AG04450 (cell line): ENCODE results near the gene GFM1. TPM values are rescaled to one million over a fixed set of nuclear protein-coding genes. Genes with fewer than 3 reads are reported as not detected.

Source experiments
- CTCF ChIA-PET: fragments of 300-600, 350-600 bp; formaldehyde crosslinking; extraction: SDS; loops from one replicate; lab custom pipeline; 2022; ENCODE audit warnings: antibody characterized with exemption, inconsistent platforms; lab: Charles Lee
- POLR2A ChIA-PET: fragments of 350-600 bp; formaldehyde crosslinking; extraction: SDS; loops from one replicate; lab custom pipeline; 2021; ENCODE audit warnings: antibody characterized with exemption, inconsistent platforms; lab: Yijun Ruan, JAX
- DNase-seq: peaks from one replicate; pipeline ENCODE4 v3.0.0-alpha.2; 2011; ENCODE audit warnings: low read depth, low spot score
- H3K27ac ChIP-seq: one replicate; pipeline ENCODE4 v1.5.1; 2012; ENCODE audit warnings: low read depth, low read length, control low read depth
- H3K27me3 ChIP-seq: one replicate; pipeline ENCODE4 v1.6.0; 2012; ENCODE audit warnings: low read length; ENCODE audit not compliant: control insufficient read depth, insufficient read depth
- H3K4me3 ChIP-seq: 2 replicates; pipeline ENCODE4 v1.5.1; 2011; ENCODE audit warnings: mild to moderate bottlenecking, low read depth, low read length, control low read depth
- H3K9me3 ChIP-seq: 2 replicates; pipeline ENCODE4 v1.5.1; 2012; ENCODE audit warnings: low read length; ENCODE audit not compliant: control insufficient read depth, insufficient read depth
- polyA plus RNA-seq: library from polyadenylated mRNA; depleted of rRNA; stranded (reverse); fragments of >200 nt; gene quantifications from 2 replicates; pipeline ENCODE4 v1.2.3, GENCODE V29; 2011
- TF ChIP-seq, protein P1 (sequence below): IDR thresholded peaks from 2 replicates; pipeline ENCODE4 v1.5.1; 2011; ENCODE audit warnings: low read depth, low read length, control low read depth, inconsistent platforms

Gene GFM1
- polyA plus RNA-seq, 1 experiment, result 22.2 TPM

GRCh38 chr3:158713094-158713499 lies 68.8 kb downstream of the GFM1 start:
- H3K9me3 ChIP-seq, result no peaks in the 10 kb centered on the region
- TF ChIP-seq, protein P1, sequence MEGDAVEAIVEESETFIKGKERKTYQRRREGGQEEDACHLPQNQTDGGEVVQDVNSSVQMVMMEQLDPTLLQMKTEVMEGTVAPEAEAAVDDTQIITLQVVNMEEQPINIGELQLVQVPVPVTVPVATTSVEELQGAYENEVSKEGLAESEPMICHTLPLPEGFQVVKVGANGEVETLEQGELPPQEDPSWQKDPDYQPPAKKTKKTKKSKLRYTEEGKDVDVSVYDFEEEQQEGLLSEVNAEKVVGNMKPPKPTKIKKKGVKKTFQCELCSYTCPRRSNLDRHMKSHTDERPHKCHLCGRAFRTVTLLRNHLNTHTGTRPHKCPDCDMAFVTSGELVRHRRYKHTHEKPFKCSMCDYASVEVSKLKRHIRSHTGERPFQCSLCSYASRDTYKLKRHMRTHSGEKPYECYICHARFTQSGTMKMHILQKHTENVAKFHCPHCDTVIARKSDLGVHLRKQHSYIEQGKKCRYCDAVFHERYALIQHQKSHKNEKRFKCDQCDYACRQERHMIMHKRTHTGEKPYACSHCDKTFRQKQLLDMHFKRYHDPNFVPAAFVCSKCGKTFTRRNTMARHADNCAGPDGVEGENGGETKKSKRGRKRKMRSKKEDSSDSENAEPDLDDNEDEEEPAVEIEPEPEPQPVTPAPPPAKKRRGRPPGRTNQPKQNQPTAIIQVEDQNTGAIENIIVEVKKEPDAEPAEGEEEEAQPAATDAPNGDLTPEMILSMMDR, result no peak
- POLR2A ChIA-PET, result no interaction called here
- H3K27me3 ChIP-seq, result no peaks in the 10 kb centered on the region
- no peak overlapping the region for H3K27ac ChIP-seq
- DNase-seq, result no peak
- no peak overlapping the region for H3K4me3 ChIP-seq
- CTCF ChIA-PET, result interaction anchor here (1.1 to 3.8 kb wide), 3 partner anchors 15 to 77 kb away, joined by 10 to 23 read pairs (median 11); no protein-coding TSS in a partner anchor

GRCh38 chr3:158717576-158717975 lies 73.2 kb downstream of the GFM1 start:
- no peak overlapping the region for H3K27ac ChIP-seq
- CTCF ChIA-PET, result interaction anchor here (0.8 to 2.2 kb wide), 3 partner anchors 10 to 72 kb away, joined by 3 to 21 read pairs (median 4); partner anchors contain the start of gene LXN
- POLR2A ChIA-PET, result no interaction called here

DNA sequence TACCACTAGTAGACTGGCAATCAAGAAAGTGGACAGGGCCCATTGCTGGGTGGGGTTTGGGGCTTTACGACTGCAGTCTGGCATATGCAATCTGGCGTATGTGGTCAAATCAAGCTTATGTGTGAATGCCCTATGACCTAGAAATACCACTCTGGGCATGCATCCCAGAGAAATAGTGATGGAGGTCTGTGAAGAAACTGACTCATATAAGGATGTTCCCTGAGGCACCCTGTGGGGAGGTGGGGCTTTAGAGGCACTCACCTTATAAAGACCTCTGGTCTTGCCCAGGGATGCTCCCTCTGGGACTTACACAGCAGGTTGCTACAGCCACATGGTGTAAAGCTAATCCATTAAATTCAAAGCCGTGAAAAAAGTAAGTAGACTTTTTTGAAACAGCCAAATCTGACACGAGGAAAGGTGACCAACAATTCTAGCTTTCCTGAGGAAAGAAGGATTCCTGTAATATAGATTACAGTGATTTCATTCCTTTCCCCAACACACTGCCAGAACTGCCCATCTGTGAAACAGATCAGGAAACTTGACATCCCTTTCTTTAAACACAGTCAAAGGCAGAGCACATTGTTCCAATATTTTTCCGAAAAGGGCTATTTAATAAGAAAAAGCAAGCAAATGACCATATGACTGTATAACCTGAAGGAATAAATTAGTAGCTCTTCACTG lies 74.3 kb downstream of the GFM1 start:
- ChIA-PET POLR2A (no interaction called here), CTCF (interaction anchor here (0.7 to 2.2 kb wide), 3 partner anchors 8 to 60 kb away, joined by 5 to 21 read pairs (median 5); no protein-coding TSS in a partner anchor)
- H3K27me3 ChIP-seq, result no peaks in the 10 kb centered on the region
- TF ChIP-seq, protein P1, result no peak
- H3K27ac ChIP-seq, result no peak overlapping the region
- peak; percentile 58 for DNase-seq
- no peaks in the 10 kb centered on the region for H3K9me3 ChIP-seq
- H3K4me3 ChIP-seq, result no peak overlapping the region

More at GRCh38 chr3:158717576-158717975, 73.2 kb downstream of the GFM1 start:
- no peak for DNase-seq
- H3K4me3 ChIP-seq, result no peak overlapping the region
- no peaks in the 10 kb centered on the region for H3K27me3 ChIP-seq
- no peaks in the 10 kb centered on the region for H3K9me3 ChIP-seq
- TF ChIP-seq, protein P1, result no peak

DNA sequence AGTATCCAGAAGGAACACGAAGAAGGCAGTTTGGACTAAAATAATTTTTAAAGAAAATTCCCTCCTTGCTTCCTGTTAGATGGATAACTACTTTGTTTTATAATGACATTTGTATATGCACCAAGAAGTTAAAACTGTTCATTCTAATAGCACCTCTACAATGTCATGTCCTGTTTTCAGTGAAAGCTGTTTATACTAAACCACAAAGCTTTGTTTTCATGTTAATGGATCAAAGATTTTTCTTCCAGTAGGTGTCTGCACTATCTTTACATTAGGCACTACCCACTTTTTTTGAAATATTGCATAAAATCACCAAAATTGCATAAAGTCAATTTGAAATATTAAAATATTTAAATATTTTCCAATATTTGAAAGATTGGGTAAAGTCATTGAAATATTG lies 77.8 kb downstream of the GFM1 start:
- H3K27me3 ChIP-seq, result no peaks in the 10 kb centered on the region
- DNase-seq, result no peak
- H3K27ac ChIP-seq, result no peak overlapping the region
- no peak overlapping the region for H3K4me3 ChIP-seq
- ChIA-PET POLR2A (interaction anchor here (1.6 kb wide), 2 partner anchors 19 to 38 kb away, joined by 3 to 4 read pairs; no protein-coding TSS in a partner anchor), CTCF (interaction anchor here (0.6 to 0.7 kb wide), 2 partner anchors 21 to 34 kb away, joined by 3 read pairs; no protein-coding TSS in a partner anchor)
- no peaks in the 10 kb centered on the region for H3K9me3 ChIP-seq
- TF ChIP-seq, protein P1, result no peak

- TF ChIP-seq, protein P1, result no peak
- no peak for DNase-seq
- Histone ChIP-seq H3K27ac (no peak overlapping the region), H3K4me3 (no peak overlapping the region), H3K9me3 (no peaks in the 10 kb centered on the region), H3K27me3 (no peaks in the 10 kb centered on the region)
- CTCF ChIA-PET, result interaction anchor here (0.8 to 1.0 kb wide), 3 partner anchors 52 to 65 kb away, joined by 3 to 4 read pairs (median 3); partner anchors contain the start of gene LXN
- POLR2A ChIA-PET, result interaction anchor here (1.6 kb wide), 2 partner anchors 21 to 40 kb away, joined by 3 to 4 read pairs; no protein-coding TSS in a partner anchor
Measured at GRCh38 chr3:158723991-158724390, 79.7 kb downstream of the GFM1 start.
